H1 (cell line): ENCODE data around the gene DENND4C. TPM values are rescaled to one million over a fixed set of nuclear protein-coding genes. Genes with fewer than 3 reads are reported as not detected.

Experiments used
- CTCF ChIA-PET: fragments of 300-600 bp; sonication (Branson Sonifier 250); formaldehyde crosslinking; loops from one replicate; lab custom pipeline; 2021; ENCODE audit not compliant: partially characterized antibody; lab: Charles Lee
- POLR2A ChIA-PET: fragments of 300-600 bp; sonication (Branson Sonifier 250); formaldehyde crosslinking; loops from one replicate; lab custom pipeline; 2021; ENCODE audit warnings: inconsistent platforms; ENCODE audit not compliant: partially characterized antibody; lab: Charles Lee
- DNase-seq, 2 experiments: peaks; one replicate each; pipeline versions ENCODE4 v3.0.0 to v3.0.0-alpha.2; 2010 to 2022; ENCODE audit warnings: low spot score in 2 of 2, low read depth in 1 of 2, mixed read lengths in 1 of 2
- FAIRE-seq: peaks from 2 replicates; lab custom pipeline; 2011; peaks lifted over from hg19 to GRCh38; lab: Jason Lieb, UNC
- H2AFZ ChIP-seq: 2 replicates; pipeline ENCODE4 v1.8.1; 2012; ENCODE audit warnings: low read length, inconsistent platforms
- H2AK5ac ChIP-seq: 2 replicates; pipeline ENCODE4 v1.6.1; 2013; ENCODE audit warnings: low read depth, low read length
- H2BK120ac ChIP-seq: replicated peaks from 2 replicates; pipeline ENCODE3; 2013; ENCODE audit warnings: low read depth, low read length, inconsistent platforms
- H2BK12ac ChIP-seq: 2 replicates; pipeline ENCODE4 v1.6.1; 2013; ENCODE audit warnings: low read depth, low read length
- H2BK15ac ChIP-seq: 2 replicates; pipeline ENCODE4 v1.6.1; 2013; ENCODE audit warnings: low read length
- H2BK20ac ChIP-seq: 2 replicates; pipeline ENCODE4 v1.6.1; 2013; ENCODE audit warnings: low read length
- H2BK5ac ChIP-seq: 2 replicates; pipeline ENCODE4 v1.6.1; 2013; ENCODE audit warnings: low read depth, low read length
- H3K14ac ChIP-seq: 2 replicates; pipeline ENCODE4 v1.6.1; 2013; ENCODE audit warnings: inconsistent platforms; ENCODE audit not compliant: insufficient read length
- H3K18ac ChIP-seq: 2 replicates; pipeline ENCODE4 v1.6.1; 2013; ENCODE audit warnings: low read length; ENCODE audit errors: extremely low read depth
- H3K23ac ChIP-seq: 2 replicates; pipeline ENCODE4 v1.6.1; 2013; ENCODE audit warnings: inconsistent platforms; ENCODE audit not compliant: insufficient read length
- H3K23me2 ChIP-seq: 2 replicates; pipeline ENCODE4 v1.6.1; 2013; ENCODE audit warnings: low read depth, low read length
- H3K27ac ChIP-seq: 2 replicates; pipeline ENCODE4 v1.6.1; 2011; ENCODE audit warnings: low read depth, low read length, inconsistent platforms
- H3K27me3 ChIP-seq, 4 experiments: replicated peaks in 1 of 4; 1 replicate in 1 of 4; 2 replicates in 3 of 4; pipeline versions ENCODE4 v1.6.1 to v1.8.1; 2011 to 2013; ENCODE audit warnings: low read length in 3 of 4, mild to moderate bottlenecking in 3 of 4, inconsistent platforms in 2 of 4, mixed read lengths in 2 of 4, moderate library complexity in 1 of 4; ENCODE audit not compliant: control insufficient read depth in 3 of 4, insufficient read depth in 3 of 4; ENCODE audit errors: extremely low read depth in 1 of 4
- H3K36me3 ChIP-seq, 4 experiments: 2 replicates each; pipeline versions ENCODE4 v1.6.1 to v1.8.1; 2011 to 2013; ENCODE audit warnings: mild to moderate bottlenecking in 4 of 4, low read length in 3 of 4, moderate library complexity in 2 of 4, control low read depth in 1 of 4, inconsistent platforms in 1 of 4; ENCODE audit not compliant: insufficient read depth in 4 of 4, control insufficient read depth in 2 of 4
- H3K4ac ChIP-seq: replicated peaks from 2 replicates; pipeline ENCODE3; 2013; ENCODE audit warnings: low read length, low read depth, mixed read lengths, inconsistent platforms; ENCODE audit not compliant: insufficient read length
- H3K4me1 ChIP-seq, 4 experiments: replicated peaks in 1 of 4; 1 replicate in 1 of 4; 2 replicates in 3 of 4; pipeline versions ENCODE4 v1.6.1 to v1.8.1; 2011 to 2013; ENCODE audit warnings: low read length in 3 of 4, inconsistent platforms in 2 of 4, mixed read lengths in 1 of 4; ENCODE audit not compliant: insufficient read depth in 4 of 4, control insufficient read depth in 3 of 4
- H3K4me2 ChIP-seq, 2 experiments: 2 replicates each; pipeline versions ENCODE4 v1.6.1 to v1.8.1; 2011 to 2013; ENCODE audit warnings: low read depth in 2 of 2, low read length in 2 of 2, control low read depth in 1 of 2, inconsistent platforms in 1 of 2, mild to moderate bottlenecking in 1 of 2; ENCODE audit not compliant: insufficient read depth in 1 of 2
- H3K4me3 ChIP-seq, 4 experiments: fragments of 200-600, 300-600 bp in 1 of 4; sonication (generic), shearing (Covaris generic), sonication (Bioruptor Twin) in 1 of 4; 2 replicates each; pipeline versions ENCODE4 v1.5.1 to v1.8.1; 2011 to 2016; ENCODE audit warnings: low read length in 4 of 4, low read depth in 3 of 4, control low read depth in 2 of 4, inconsistent platforms in 2 of 4, mild to moderate bottlenecking in 2 of 4, mixed read lengths in 1 of 4, moderate library complexity in 1 of 4; ENCODE audit not compliant: insufficient read depth in 2 of 4; ENCODE audit errors: extremely low read depth in 1 of 4
- H3K56ac ChIP-seq: replicated peaks from 2 replicates; pipeline ENCODE3; 2013; ENCODE audit warnings: low read depth, mild to moderate bottlenecking, mixed read lengths, low read length, inconsistent platforms; ENCODE audit not compliant: insufficient read length
- H3K79me1 ChIP-seq: 2 replicates; pipeline ENCODE4 v1.6.1; 2013; ENCODE audit warnings: low read depth, low read length, control low read depth
- H3K79me2 ChIP-seq, 2 experiments: 2 replicates each; pipeline versions ENCODE4 v1.6.1 to v1.8.1; 2012 to 2013; ENCODE audit warnings: low read length in 2 of 2, mild to moderate bottlenecking in 2 of 2, inconsistent platforms in 1 of 2; ENCODE audit not compliant: insufficient read depth in 2 of 2, control insufficient read depth in 1 of 2
- H3K9ac ChIP-seq, 4 experiments: replicated peaks in 1 of 4; 1 replicate in 1 of 4; 2 replicates in 3 of 4; pipeline versions ENCODE4 v1.6.1 to v1.8.1; 2011 to 2013; ENCODE audit warnings: low read depth in 3 of 4, low read length in 3 of 4, control low read depth in 2 of 4, mild to moderate bottlenecking in 2 of 4, moderate library complexity in 2 of 4, inconsistent platforms in 1 of 4; ENCODE audit errors: extremely low read depth in 1 of 4
- H3K9me3 ChIP-seq, 2 experiments: 2 replicates each; pipeline versions ENCODE4 v1.6.1 to v1.8.1; 2012 to 2013; ENCODE audit warnings: mild to moderate bottlenecking in 2 of 2, moderate library complexity in 2 of 2, control low read depth in 1 of 2, inconsistent platforms in 1 of 2, low read depth in 1 of 2, low read length in 1 of 2, mixed read lengths in 1 of 2; ENCODE audit not compliant: insufficient read depth in 2 of 2
- H4K20me1 ChIP-seq, 2 experiments: replicated peaks in 1 of 2; 2 replicates each; pipeline versions ENCODE3 to v1.8.1; 2011 to 2013; ENCODE audit warnings: inconsistent platforms in 2 of 2, low read length in 2 of 2, mild to moderate bottlenecking in 1 of 2; ENCODE audit not compliant: insufficient read depth in 2 of 2, control insufficient read depth in 1 of 2
- H4K5ac ChIP-seq: 2 replicates; pipeline ENCODE4 v1.6.1; 2013; ENCODE audit warnings: low read length, low read depth, mixed read lengths, inconsistent platforms; ENCODE audit not compliant: insufficient read length
- H4K8ac ChIP-seq: 2 replicates; pipeline ENCODE4 v1.8.0; 2013; ENCODE audit warnings: mild to moderate bottlenecking, moderate library complexity, low read length, inconsistent platforms; ENCODE audit not compliant: insufficient read depth; ENCODE audit errors: extremely low read depth
- H4K91ac ChIP-seq: replicated peaks from 2 replicates; pipeline ENCODE3; 2013; ENCODE audit warnings: low read length, mixed read lengths, inconsistent platforms; ENCODE audit not compliant: insufficient read length
- EGR1 ChIP-seq: IDR thresholded peaks from 2 replicates; pipeline ENCODE4 v1.6.1; 2011; ENCODE audit warnings: low read depth, low read length, borderline replicate concordance
- GABPA ChIP-seq: IDR thresholded peaks from 2 replicates; pipeline ENCODE4 v1.6.1; 2011; ENCODE audit warnings: mild to moderate bottlenecking, low read length, moderate library complexity, borderline replicate concordance; ENCODE audit not compliant: insufficient read depth
- JUND ChIP-seq: IDR thresholded peaks from 2 replicates; pipeline ENCODE4 v1.6.1; 2011; ENCODE audit warnings: mild to moderate bottlenecking, improper control_type of control experiment, low read length
- MAX ChIP-seq: IDR thresholded peaks from 2 replicates; pipeline ENCODE4 v1.6.1; 2012; ENCODE audit warnings: inconsistent platforms
- RAD21 ChIP-seq, 2 experiments: IDR thresholded peaks in 1 of 2; conservative IDR thresholded peaks in 1 of 2; 2 replicates each; pipeline ENCODE4 v1.6.1; 2011; ENCODE audit warnings: low read depth in 2 of 2, low read length in 2 of 2, improper control_type of control experiment in 1 of 2, inconsistent platforms in 1 of 2, mild to moderate bottlenecking in 1 of 2, moderate library complexity in 1 of 2
- RFX5 ChIP-seq: IDR thresholded peaks from 2 replicates; pipeline ENCODE4 v1.6.1; 2011; ENCODE audit warnings: low read depth, low read length, improper control_type of control experiment, borderline replicate concordance
- SAP30 ChIP-seq: fragments of 300-600 bp; sonication (generic); IDR thresholded peaks from 2 replicates; pipeline ENCODE4 v1.7.1; 2012; ENCODE audit warnings: low read length, moderate library complexity, mild to moderate bottlenecking, inconsistent platforms; ENCODE audit not compliant: insufficient read depth, insufficient replicate concordance
- SRF ChIP-seq: IDR thresholded peaks from 2 replicates; pipeline ENCODE4 v1.6.1; 2011; ENCODE audit warnings: mild to moderate bottlenecking, low read depth, low read length, moderate library complexity
- WGBS, 2 experiments: shearing (Covaris generic) in 1 of 2; methylation state at CpG; one replicate each; pipeline versions ENCODE4 v1.1.6 to v1.1.7; 2013 to 2015; ENCODE audit warnings: low lambda C conversion rate in 2 of 2, mixed read lengths in 2 of 2, inconsistent platforms in 1 of 2, low coverage in 1 of 2, missing lambda C conversion rate in 1 of 2; ENCODE audit not compliant: insufficient replicate concordance in 2 of 2, insufficient coverage in 1 of 2, insufficient read length in 1 of 2; ENCODE audit errors: extremely low coverage in 1 of 2, missing lambda C conversion rate in 1 of 2; 5-methylcytosine and 5-hydroxymethylcytosine counted together
- polyA plus RNA-seq, 7 experiments: library from polyadenylated mRNA; depleted of rRNA in 3 of 7; stranded (reverse) in 5 of 7; unstranded in 2 of 7; fragments of >200 nt in 5 of 7; fragments of 200-250 nt in 2 of 7; gene quantifications; 1 replicate in 5 of 7; 2 replicates in 1 of 7; 4 replicates in 1 of 7; pipeline versions ENCODE4 v1.2.1 to v1.2.3, GENCODE V29; 2011 to 2013; ENCODE audit warnings: missing spikeins in 2 of 7, mixed read lengths in 2 of 7
- total RNA-seq: library from RNA; stranded (reverse); fragmentation: NEBNext Ultra II Directional; extraction: Animal tissue kit (Norgen Biotek cat#: 25700); gene quantifications from 2 replicates; pipeline ENCODE4 v1.2.1, GENCODE V29; 2021

Gene DENND4C
- total and polyA plus RNA-seq, 2 of the 8 experiments (the other 6 are each of a cell fraction or from before 2014, with no cell fraction given), result 6.9 to 18.9 TPM

GRCh38 chr9:19247420-19247819 is 16.9 kb downstream of the DENND4C start:
- H4K91ac ChIP-seq, result no peak overlapping the region
- no peak overlapping the region for H2BK20ac ChIP-seq
- H4K8ac ChIP-seq, result no peak overlapping the region
- H3K56ac ChIP-seq, result no peak overlapping the region
- H3K4me2 ChIP-seq, result no peak overlapping the region
- H3K79me2 ChIP-seq, result peaks cover 0 to 77% of the 10 kb centered on the region in 2 experiments; a peak in 3 of 4 replicates
- H3K23me2 ChIP-seq, result no peaks in the 10 kb centered on the region
- H3K14ac ChIP-seq, result no peak overlapping the region
- 92% methylated on average over 2 of the region's 2 CpGs; no CpG with 5 or more reads in 1 of the 2 experiments for WGBS, 2 experiments
- peaks cover 2% of the 10 kb centered on the region; the same call in 1 of the 2 replicates for H3K79me1 ChIP-seq
- H4K20me1 ChIP-seq, result peaks cover 3% of the 10 kb centered on the region in 2 experiments
- H4K5ac ChIP-seq, result no peak overlapping the region
- no peak overlapping the region for H2BK15ac ChIP-seq
- no peak for FAIRE-seq
- H2BK5ac ChIP-seq, result no peak overlapping the region
- H2AFZ ChIP-seq, result no peak overlapping the region
- CTCF ChIA-PET, result no interaction called here
- TF ChIP-seq GABPA, result no peak
- no peak for TF ChIP-seq MAX
- no peak for TF ChIP-seq RFX5
- no peak for TF ChIP-seq SRF
- no peak for TF ChIP-seq EGR1
- TF ChIP-seq SAP30, result no peak
- TF ChIP-seq RAD21 (IDR thresholded peaks at IDR 0.05 in 1 of 2, conservative IDR thresholded peaks at IDR 0.05 in 1 of 2; ENCODE audit: low read depth in 2 of 2, low read length in 2 of 2), result no peak
- TF ChIP-seq JUND, result no peak
- TF ChIP-seq, all 59 proteins: peak for 0
- no peak overlapping the region for H2AK5ac ChIP-seq
- peaks cover 0 to 8% (median 6%) of the 10 kb centered on the region in 4 experiments; a peak in 4 of 7 replicates for H3K4me1 ChIP-seq
- H3K4me3 ChIP-seq, result no peak overlapping the region
- H3K27me3 ChIP-seq, result no peaks in the 10 kb centered on the region
- H3K18ac ChIP-seq, result no peak overlapping the region
- no peak overlapping the region for H2BK120ac ChIP-seq
- H3K27ac ChIP-seq, result no peak overlapping the region
- H3K23ac ChIP-seq, result no peak overlapping the region
- no peaks in the 10 kb centered on the region for H3K36me3 ChIP-seq
- no peak overlapping the region for H2BK12ac ChIP-seq
- POLR2A ChIA-PET, result interaction anchor here (1.1 to 1.8 kb wide), 2 partner anchors 14 to 16 kb away, joined by 3 to 4 read pairs; partner anchors contain the start of gene DENND4C
- H3K9me3 ChIP-seq, result no peaks in the 10 kb centered on the region
- no peak overlapping the region for H3K9ac ChIP-seq
- no peak overlapping the region for H3K4ac ChIP-seq
- DNase-seq, result no peak
